H1 (cell line): ENCODE results near the gene KRT4. TPM values are rescaled to one million over a fixed set of nuclear protein-coding genes. Genes with fewer than 3 reads are reported as not detected.

ENCODE experiments used
- CTCF ChIA-PET: fragments of 300-600 bp; sonication (Branson Sonifier 250); formaldehyde crosslinking; loops from one replicate; lab custom pipeline; 2021; ENCODE audit not compliant: partially characterized antibody; lab: Charles Lee
- POLR2A ChIA-PET: fragments of 300-600 bp; sonication (Branson Sonifier 250); formaldehyde crosslinking; loops from one replicate; lab custom pipeline; 2021; ENCODE audit warnings: inconsistent platforms; ENCODE audit not compliant: partially characterized antibody; lab: Charles Lee
- DNase-seq, 2 experiments: peaks; one replicate each; pipeline versions ENCODE4 v3.0.0 to v3.0.0-alpha.2; 2010 to 2022; ENCODE audit warnings: low spot score in 2 of 2, low read depth in 1 of 2, mixed read lengths in 1 of 2
- FAIRE-seq: peaks from 2 replicates; lab custom pipeline; 2011; peaks lifted over from hg19 to GRCh38; lab: Jason Lieb, UNC
- H2AFZ ChIP-seq: 2 replicates; pipeline ENCODE4 v1.8.1; 2012; ENCODE audit warnings: low read length, inconsistent platforms
- H2AK5ac ChIP-seq: 2 replicates; pipeline ENCODE4 v1.6.1; 2013; ENCODE audit warnings: low read depth, low read length
- H2BK120ac ChIP-seq: replicated peaks from 2 replicates; pipeline ENCODE3; 2013; ENCODE audit warnings: low read depth, low read length, inconsistent platforms
- H2BK12ac ChIP-seq: 2 replicates; pipeline ENCODE4 v1.6.1; 2013; ENCODE audit warnings: low read depth, low read length
- H2BK15ac ChIP-seq: 2 replicates; pipeline ENCODE4 v1.6.1; 2013; ENCODE audit warnings: low read length
- H2BK20ac ChIP-seq: 2 replicates; pipeline ENCODE4 v1.6.1; 2013; ENCODE audit warnings: low read length
- H2BK5ac ChIP-seq: 2 replicates; pipeline ENCODE4 v1.6.1; 2013; ENCODE audit warnings: low read depth, low read length
- H3K14ac ChIP-seq: 2 replicates; pipeline ENCODE4 v1.6.1; 2013; ENCODE audit warnings: inconsistent platforms; ENCODE audit not compliant: insufficient read length
- H3K18ac ChIP-seq: 2 replicates; pipeline ENCODE4 v1.6.1; 2013; ENCODE audit warnings: low read length; ENCODE audit errors: extremely low read depth
- H3K23ac ChIP-seq: 2 replicates; pipeline ENCODE4 v1.6.1; 2013; ENCODE audit warnings: inconsistent platforms; ENCODE audit not compliant: insufficient read length
- H3K23me2 ChIP-seq: 2 replicates; pipeline ENCODE4 v1.6.1; 2013; ENCODE audit warnings: low read depth, low read length
- H3K27ac ChIP-seq: 2 replicates; pipeline ENCODE4 v1.6.1; 2011; ENCODE audit warnings: low read depth, low read length, inconsistent platforms
- H3K27me3 ChIP-seq, 4 experiments: replicated peaks in 1 of 4; 1 replicate in 1 of 4; 2 replicates in 3 of 4; pipeline versions ENCODE4 v1.6.1 to v1.8.1; 2011 to 2013; ENCODE audit warnings: low read length in 3 of 4, mild to moderate bottlenecking in 3 of 4, inconsistent platforms in 2 of 4, mixed read lengths in 2 of 4, moderate library complexity in 1 of 4; ENCODE audit not compliant: control insufficient read depth in 3 of 4, insufficient read depth in 3 of 4; ENCODE audit errors: extremely low read depth in 1 of 4
- H3K36me3 ChIP-seq, 4 experiments: 2 replicates each; pipeline versions ENCODE4 v1.6.1 to v1.8.1; 2011 to 2013; ENCODE audit warnings: mild to moderate bottlenecking in 4 of 4, low read length in 3 of 4, moderate library complexity in 2 of 4, control low read depth in 1 of 4, inconsistent platforms in 1 of 4; ENCODE audit not compliant: insufficient read depth in 4 of 4, control insufficient read depth in 2 of 4
- H3K4ac ChIP-seq: replicated peaks from 2 replicates; pipeline ENCODE3; 2013; ENCODE audit warnings: low read length, low read depth, mixed read lengths, inconsistent platforms; ENCODE audit not compliant: insufficient read length
- H3K4me1 ChIP-seq, 4 experiments: replicated peaks in 1 of 4; 1 replicate in 1 of 4; 2 replicates in 3 of 4; pipeline versions ENCODE4 v1.6.1 to v1.8.1; 2011 to 2013; ENCODE audit warnings: low read length in 3 of 4, inconsistent platforms in 2 of 4, mixed read lengths in 1 of 4; ENCODE audit not compliant: insufficient read depth in 4 of 4, control insufficient read depth in 3 of 4
- H3K4me2 ChIP-seq, 2 experiments: 2 replicates each; pipeline versions ENCODE4 v1.6.1 to v1.8.1; 2011 to 2013; ENCODE audit warnings: low read depth in 2 of 2, low read length in 2 of 2, control low read depth in 1 of 2, inconsistent platforms in 1 of 2, mild to moderate bottlenecking in 1 of 2; ENCODE audit not compliant: insufficient read depth in 1 of 2
- H3K4me3 ChIP-seq, 4 experiments: fragments of 200-600, 300-600 bp in 1 of 4; sonication (generic), shearing (Covaris generic), sonication (Bioruptor Twin) in 1 of 4; 2 replicates each; pipeline versions ENCODE4 v1.5.1 to v1.8.1; 2011 to 2016; ENCODE audit warnings: low read length in 4 of 4, low read depth in 3 of 4, control low read depth in 2 of 4, inconsistent platforms in 2 of 4, mild to moderate bottlenecking in 2 of 4, mixed read lengths in 1 of 4, moderate library complexity in 1 of 4; ENCODE audit not compliant: insufficient read depth in 2 of 4; ENCODE audit errors: extremely low read depth in 1 of 4
- H3K56ac ChIP-seq: replicated peaks from 2 replicates; pipeline ENCODE3; 2013; ENCODE audit warnings: low read depth, mild to moderate bottlenecking, mixed read lengths, low read length, inconsistent platforms; ENCODE audit not compliant: insufficient read length
- H3K79me1 ChIP-seq: 2 replicates; pipeline ENCODE4 v1.6.1; 2013; ENCODE audit warnings: low read depth, low read length, control low read depth
- H3K79me2 ChIP-seq, 2 experiments: 2 replicates each; pipeline versions ENCODE4 v1.6.1 to v1.8.1; 2012 to 2013; ENCODE audit warnings: low read length in 2 of 2, mild to moderate bottlenecking in 2 of 2, inconsistent platforms in 1 of 2; ENCODE audit not compliant: insufficient read depth in 2 of 2, control insufficient read depth in 1 of 2
- H3K9ac ChIP-seq, 4 experiments: replicated peaks in 1 of 4; 1 replicate in 1 of 4; 2 replicates in 3 of 4; pipeline versions ENCODE4 v1.6.1 to v1.8.1; 2011 to 2013; ENCODE audit warnings: low read depth in 3 of 4, low read length in 3 of 4, control low read depth in 2 of 4, mild to moderate bottlenecking in 2 of 4, moderate library complexity in 2 of 4, inconsistent platforms in 1 of 4; ENCODE audit errors: extremely low read depth in 1 of 4
- H3K9me3 ChIP-seq, 2 experiments: 2 replicates each; pipeline versions ENCODE4 v1.6.1 to v1.8.1; 2012 to 2013; ENCODE audit warnings: mild to moderate bottlenecking in 2 of 2, moderate library complexity in 2 of 2, control low read depth in 1 of 2, inconsistent platforms in 1 of 2, low read depth in 1 of 2, low read length in 1 of 2, mixed read lengths in 1 of 2; ENCODE audit not compliant: insufficient read depth in 2 of 2
- H4K20me1 ChIP-seq, 2 experiments: replicated peaks in 1 of 2; 2 replicates each; pipeline versions ENCODE3 to v1.8.1; 2011 to 2013; ENCODE audit warnings: inconsistent platforms in 2 of 2, low read length in 2 of 2, mild to moderate bottlenecking in 1 of 2; ENCODE audit not compliant: insufficient read depth in 2 of 2, control insufficient read depth in 1 of 2
- H4K5ac ChIP-seq: 2 replicates; pipeline ENCODE4 v1.6.1; 2013; ENCODE audit warnings: low read length, low read depth, mixed read lengths, inconsistent platforms; ENCODE audit not compliant: insufficient read length
- H4K8ac ChIP-seq: 2 replicates; pipeline ENCODE4 v1.8.0; 2013; ENCODE audit warnings: mild to moderate bottlenecking, moderate library complexity, low read length, inconsistent platforms; ENCODE audit not compliant: insufficient read depth; ENCODE audit errors: extremely low read depth
- H4K91ac ChIP-seq: replicated peaks from 2 replicates; pipeline ENCODE3; 2013; ENCODE audit warnings: low read length, mixed read lengths, inconsistent platforms; ENCODE audit not compliant: insufficient read length
- EP300 ChIP-seq, 2 experiments: IDR thresholded peaks; 1 replicate in 1 of 2; 2 replicates in 1 of 2; pipeline ENCODE4 v1.6.1; 2011 to 2012; ENCODE audit warnings: low read depth in 2 of 2, low read length in 2 of 2, mild to moderate bottlenecking in 2 of 2, borderline replicate concordance in 1 of 2, inconsistent platforms in 1 of 2, moderate library complexity in 1 of 2
- GTF2F1 ChIP-seq: IDR thresholded peaks from 2 replicates; pipeline ENCODE4 v1.6.1; 2012; ENCODE audit warnings: low read depth, low read length, improper control_type of control experiment, borderline replicate concordance
- HDAC6 ChIP-seq: IDR thresholded peaks from one replicate; pipeline ENCODE4 v1.7.1; 2012; ENCODE audit warnings: low read depth, mild to moderate bottlenecking, inconsistent platforms, low read length, moderate library complexity
- MAFK ChIP-seq: IDR thresholded peaks from 2 replicates; pipeline ENCODE4 v1.6.1; 2012; ENCODE audit warnings: low read depth, mild to moderate bottlenecking, improper control_type of control experiment, low read length
- RAD21 ChIP-seq, 2 experiments: IDR thresholded peaks in 1 of 2; conservative IDR thresholded peaks in 1 of 2; 2 replicates each; pipeline ENCODE4 v1.6.1; 2011; ENCODE audit warnings: low read depth in 2 of 2, low read length in 2 of 2, improper control_type of control experiment in 1 of 2, inconsistent platforms in 1 of 2, mild to moderate bottlenecking in 1 of 2, moderate library complexity in 1 of 2
- SIRT6 ChIP-seq: IDR thresholded peaks from one replicate; pipeline ENCODE4 v1.7.1; 2012; ENCODE audit warnings: low read length, inconsistent platforms
- TCF12 ChIP-seq: IDR thresholded peaks from 2 replicates; pipeline ENCODE4 v1.6.1; 2011; ENCODE audit warnings: low read depth, mild to moderate bottlenecking, low read length
- TEAD4 ChIP-seq: IDR thresholded peaks from 2 replicates; pipeline ENCODE4 v1.6.1; 2012; ENCODE audit warnings: low read depth, low read length, inconsistent platforms, mixed read lengths
- WGBS, 2 experiments: shearing (Covaris generic) in 1 of 2; methylation state at CpG; one replicate each; pipeline versions ENCODE4 v1.1.6 to v1.1.7; 2013 to 2015; ENCODE audit warnings: low lambda C conversion rate in 2 of 2, mixed read lengths in 2 of 2, inconsistent platforms in 1 of 2, low coverage in 1 of 2, missing lambda C conversion rate in 1 of 2; ENCODE audit not compliant: insufficient replicate concordance in 2 of 2, insufficient coverage in 1 of 2, insufficient read length in 1 of 2; ENCODE audit errors: extremely low coverage in 1 of 2, missing lambda C conversion rate in 1 of 2; 5-methylcytosine and 5-hydroxymethylcytosine counted together
- polyA plus RNA-seq, 7 experiments: library from polyadenylated mRNA; depleted of rRNA in 3 of 7; stranded (reverse) in 5 of 7; unstranded in 2 of 7; fragments of >200 nt in 5 of 7; fragments of 200-250 nt in 2 of 7; gene quantifications; 1 replicate in 5 of 7; 2 replicates in 1 of 7; 4 replicates in 1 of 7; pipeline versions ENCODE4 v1.2.1 to v1.2.3, GENCODE V29; 2011 to 2013; ENCODE audit warnings: missing spikeins in 2 of 7, mixed read lengths in 2 of 7
- total RNA-seq: library from RNA; stranded (reverse); fragmentation: NEBNext Ultra II Directional; extraction: Animal tissue kit (Norgen Biotek cat#: 25700); gene quantifications from 2 replicates; pipeline ENCODE4 v1.2.1, GENCODE V29; 2021
- TF ChIP-seq, protein P1 (sequence below), 3 experiments: IDR thresholded peaks; 1 replicate in 2 of 3; 2 replicates in 1 of 3; pipeline versions ENCODE4 v1.5.1 to v1.6.1; 2011; ENCODE audit warnings: low read length in 3 of 3, mild to moderate bottlenecking in 3 of 3, inconsistent platforms in 2 of 3, low read depth in 1 of 3, moderate library complexity in 1 of 3; ENCODE audit not compliant: insufficient read depth in 1 of 3; ENCODE audit errors: control extremely low read depth in 1 of 3

Gene KRT4
- total and polyA plus RNA-seq, 2 of the 8 experiments (the other 6 are each of a cell fraction or from before 2014, with no cell fraction given), result not detected

DNA sequence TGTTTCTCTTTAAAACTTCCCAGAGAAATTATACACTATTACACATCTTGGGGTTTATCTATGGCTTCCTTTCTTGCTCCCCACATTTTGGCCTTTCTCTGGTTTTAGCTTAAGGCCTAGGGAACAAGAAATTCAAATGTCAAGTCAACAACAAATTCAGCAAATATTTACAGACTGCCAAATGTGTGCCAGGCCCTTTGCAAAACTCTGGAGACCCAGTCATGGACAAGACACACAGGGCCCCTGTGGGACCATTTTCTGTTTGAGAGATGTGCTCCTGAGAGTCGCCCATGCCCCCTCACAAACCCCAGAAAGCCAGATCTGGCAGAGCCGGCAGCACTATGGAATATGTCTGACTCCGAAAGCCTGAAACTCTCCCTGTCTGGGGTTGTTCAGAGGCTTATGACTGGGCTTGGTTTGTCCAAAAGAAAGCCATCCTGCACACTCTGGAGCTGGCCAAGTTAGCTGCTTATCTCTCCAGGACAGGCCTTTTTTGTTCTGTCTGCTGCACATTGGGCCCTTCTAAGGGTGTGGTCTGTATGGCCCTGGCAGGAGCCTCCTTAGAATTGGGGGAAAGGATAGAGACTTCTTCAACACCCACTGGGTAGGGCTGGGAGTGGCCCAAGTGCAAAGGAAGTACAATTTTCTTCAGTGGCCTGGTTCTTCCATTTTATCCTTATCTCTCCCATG is 16.9 kb downstream of the KRT4 start:
- Histone ChIP-seq H3K9me3 (no peaks in the 10 kb centered on the region; a peak in 1 of 4 replicates), H3K27ac (no peak overlapping the region), H2BK12ac (no peak overlapping the region), H3K14ac (no peak overlapping the region), H3K27me3 (no peaks in the 10 kb centered on the region), H3K23ac (no peak overlapping the region), H3K4ac (no peak overlapping the region), H3K79me1 (no peaks in the 10 kb centered on the region), H4K20me1 (no peaks in the 10 kb centered on the region), H4K8ac (no peak overlapping the region), H2BK20ac (no peak overlapping the region), H3K4me3 (no peak overlapping the region), H4K91ac (no peak overlapping the region), H3K4me2 (no peak overlapping the region), H3K56ac (no peak overlapping the region), H3K36me3 (no peaks in the 10 kb centered on the region), H2AK5ac (no peak overlapping the region), H2BK15ac (no peak overlapping the region), H2BK5ac (no peak overlapping the region), H3K18ac (no peak overlapping the region), H3K4me1 (peaks cover 0 to 11% (median 2%) of the 10 kb centered on the region in 4 experiments; a peak in 3 of 7 replicates), H2AFZ (no peak overlapping the region), H3K23me2 (no peaks in the 10 kb centered on the region), H3K79me2 (no peaks in the 10 kb centered on the region), H4K5ac (no peak overlapping the region), H3K9ac (no peak overlapping the region), H2BK120ac (no peak overlapping the region)
- POLR2A ChIA-PET, result interaction anchor here (1.2 kb wide), 1 partner anchor 17 kb away, joined by 3 read pairs; no protein-coding TSS in a partner anchor
- CTCF ChIA-PET, result interaction anchor here (0.6 to 2.1 kb wide), 11 partner anchors 10 to 401 kb away, joined by 3 to 7 read pairs (median 3); no protein-coding TSS in a partner anchor
- no peak for FAIRE-seq
- TF ChIP-seq SIRT6, result no peak
- TF ChIP-seq TEAD4, result no peak
- no peak for TF ChIP-seq EP300 (IDR thresholded peaks at IDR 0.05; ENCODE audit: borderline replicate concordance in 1 of 2, low read depth in 2 of 2, low read length in 2 of 2)
- no peak for TF ChIP-seq MAFK
- no peak for TF ChIP-seq TCF12
- TF ChIP-seq HDAC6, result no peak
- TF ChIP-seq RAD21 (IDR thresholded peaks at IDR 0.05 in 1 of 2, conservative IDR thresholded peaks at IDR 0.05 in 1 of 2; ENCODE audit: low read depth in 2 of 2, low read length in 2 of 2), result no peak
- TF ChIP-seq, protein P1, sequence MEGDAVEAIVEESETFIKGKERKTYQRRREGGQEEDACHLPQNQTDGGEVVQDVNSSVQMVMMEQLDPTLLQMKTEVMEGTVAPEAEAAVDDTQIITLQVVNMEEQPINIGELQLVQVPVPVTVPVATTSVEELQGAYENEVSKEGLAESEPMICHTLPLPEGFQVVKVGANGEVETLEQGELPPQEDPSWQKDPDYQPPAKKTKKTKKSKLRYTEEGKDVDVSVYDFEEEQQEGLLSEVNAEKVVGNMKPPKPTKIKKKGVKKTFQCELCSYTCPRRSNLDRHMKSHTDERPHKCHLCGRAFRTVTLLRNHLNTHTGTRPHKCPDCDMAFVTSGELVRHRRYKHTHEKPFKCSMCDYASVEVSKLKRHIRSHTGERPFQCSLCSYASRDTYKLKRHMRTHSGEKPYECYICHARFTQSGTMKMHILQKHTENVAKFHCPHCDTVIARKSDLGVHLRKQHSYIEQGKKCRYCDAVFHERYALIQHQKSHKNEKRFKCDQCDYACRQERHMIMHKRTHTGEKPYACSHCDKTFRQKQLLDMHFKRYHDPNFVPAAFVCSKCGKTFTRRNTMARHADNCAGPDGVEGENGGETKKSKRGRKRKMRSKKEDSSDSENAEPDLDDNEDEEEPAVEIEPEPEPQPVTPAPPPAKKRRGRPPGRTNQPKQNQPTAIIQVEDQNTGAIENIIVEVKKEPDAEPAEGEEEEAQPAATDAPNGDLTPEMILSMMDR (IDR thresholded peaks at IDR 0.05; ENCODE audit: control extremely low read depth in 1 of 3, insufficient read depth in 1 of 3, low read depth in 1 of 3, low read length in 3 of 3), result no peak
- no peak for TF ChIP-seq GTF2F1
- 83% methylated on average over 3 of the region's 3 CpGs; no CpG with 5 or more reads in 1 of the 2 experiments for WGBS, 2 experiments
- DNase-seq, result no peak
